Astrocyte (in vitro differentiated cells and primary cell): ENCODE results near the gene GABPA.

Experiments
- EZH2 ChIP-seq: IDR thresholded peaks from 2 replicates; pipeline ENCODE4 v1.6.1; 2012; ENCODE audit warnings: mild to moderate bottlenecking, low read length, inconsistent platforms; ENCODE audit not compliant: insufficient read depth
- TF ChIP-seq, protein P1 (sequence below): IDR thresholded peaks from 2 replicates; pipeline ENCODE4 v1.5.1; 2011; ENCODE audit warnings: low read depth, mild to moderate bottlenecking, inconsistent platforms, low read length, moderate library complexity; ENCODE audit not compliant: insufficient read depth

DNA sequence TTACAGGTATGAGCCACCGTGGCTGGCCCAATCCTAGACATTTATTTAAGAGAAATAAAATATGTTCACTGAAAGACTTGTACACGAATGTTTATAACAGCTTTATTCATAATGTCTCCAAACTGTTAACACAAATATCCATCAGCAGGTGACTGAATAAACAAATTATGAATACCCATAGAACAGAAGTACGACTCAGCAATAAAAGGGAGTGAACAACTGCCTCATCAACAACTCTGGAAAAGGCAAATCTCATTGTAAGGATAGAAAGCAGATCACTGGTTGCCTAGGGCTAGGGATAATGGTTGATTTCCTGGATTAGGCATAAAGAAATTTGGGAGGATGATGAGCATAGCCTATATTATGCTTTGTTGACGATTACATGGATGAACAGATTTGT lies 41.7 kb downstream of the GABPA start:
- TF ChIP-seq, protein P1, sequence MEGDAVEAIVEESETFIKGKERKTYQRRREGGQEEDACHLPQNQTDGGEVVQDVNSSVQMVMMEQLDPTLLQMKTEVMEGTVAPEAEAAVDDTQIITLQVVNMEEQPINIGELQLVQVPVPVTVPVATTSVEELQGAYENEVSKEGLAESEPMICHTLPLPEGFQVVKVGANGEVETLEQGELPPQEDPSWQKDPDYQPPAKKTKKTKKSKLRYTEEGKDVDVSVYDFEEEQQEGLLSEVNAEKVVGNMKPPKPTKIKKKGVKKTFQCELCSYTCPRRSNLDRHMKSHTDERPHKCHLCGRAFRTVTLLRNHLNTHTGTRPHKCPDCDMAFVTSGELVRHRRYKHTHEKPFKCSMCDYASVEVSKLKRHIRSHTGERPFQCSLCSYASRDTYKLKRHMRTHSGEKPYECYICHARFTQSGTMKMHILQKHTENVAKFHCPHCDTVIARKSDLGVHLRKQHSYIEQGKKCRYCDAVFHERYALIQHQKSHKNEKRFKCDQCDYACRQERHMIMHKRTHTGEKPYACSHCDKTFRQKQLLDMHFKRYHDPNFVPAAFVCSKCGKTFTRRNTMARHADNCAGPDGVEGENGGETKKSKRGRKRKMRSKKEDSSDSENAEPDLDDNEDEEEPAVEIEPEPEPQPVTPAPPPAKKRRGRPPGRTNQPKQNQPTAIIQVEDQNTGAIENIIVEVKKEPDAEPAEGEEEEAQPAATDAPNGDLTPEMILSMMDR, result no peak
- no peak for TF ChIP-seq EZH2
